T follicular helper cell (primary cell): ENCODE measurements around the gene RLN2.
"Not testable (repeated sequence)": the region's sequence is repeated elsewhere in the genome, so short reads cannot be mapped to it uniquely, and the experiment has no call there.

ENCODE experiments used
- DNase-seq: peaks from one replicate; pipeline ENCODE4 v3.0.0-alpha.2; 2020; ENCODE audit warnings: low read depth
- total RNA-seq, 2 experiments: gene quantifications; one replicate each; lab custom pipeline; 2026; lab: John Stamatoyannopoulos, UW

RLN2 gene, protein sequence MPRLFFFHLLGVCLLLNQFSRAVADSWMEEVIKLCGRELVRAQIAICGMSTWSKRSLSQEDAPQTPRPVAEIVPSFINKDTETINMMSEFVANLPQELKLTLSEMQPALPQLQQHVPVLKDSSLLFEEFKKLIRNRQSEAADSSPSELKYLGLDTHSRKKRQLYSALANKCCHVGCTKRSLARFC
- 0.83 to 2.4 reads per million in 2 experiments for total RNA-seq

DNA sequence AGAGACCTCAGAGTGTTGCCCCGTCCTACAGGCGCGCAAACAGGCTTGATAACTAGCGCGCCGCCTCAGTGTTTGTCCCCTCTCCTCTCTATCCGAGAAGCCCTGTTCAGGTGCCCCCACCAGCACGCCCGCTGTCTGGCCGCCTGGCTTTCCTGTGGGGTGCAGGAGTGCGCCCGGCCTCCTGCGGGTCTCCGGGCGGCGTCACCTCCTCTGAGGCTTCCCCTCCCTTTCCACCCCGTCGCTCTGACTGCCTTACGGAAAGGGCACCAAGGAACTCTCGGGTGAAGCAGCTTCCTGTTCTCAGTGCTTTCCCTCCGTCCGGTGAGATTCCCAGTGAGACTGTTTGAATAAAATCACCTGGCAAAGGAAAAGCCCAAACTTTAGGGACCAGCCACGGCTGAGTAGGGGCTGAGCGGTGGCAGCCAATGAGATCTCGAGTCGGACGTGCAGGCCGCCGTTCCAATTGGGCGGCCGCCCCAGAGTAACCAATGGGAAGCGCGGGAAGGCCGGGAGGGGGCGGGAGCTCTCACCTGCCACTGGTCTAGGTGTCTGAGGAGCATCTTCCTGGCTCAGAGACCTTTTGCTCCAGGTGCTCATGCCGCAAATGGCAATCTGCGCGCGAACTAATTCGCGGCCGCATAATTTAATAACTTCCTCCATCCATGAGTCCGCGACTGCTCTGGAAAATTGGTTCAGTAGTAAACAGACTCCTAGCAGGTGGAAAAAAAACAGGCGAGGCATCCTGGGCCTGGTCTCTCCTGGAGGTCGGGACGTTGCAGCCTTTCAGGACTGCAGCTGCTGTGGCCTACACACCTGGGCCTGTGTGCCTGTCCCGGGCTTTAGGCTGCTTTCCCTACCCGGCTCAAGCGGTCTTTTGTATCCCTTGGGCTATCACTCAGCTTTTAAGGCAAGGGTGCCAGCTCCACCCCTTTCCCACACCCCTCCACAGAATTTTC is at the start of gene RLN2:
Gene RLN2, minus strand, starts transcription at position 877 of the 956 bp plus-strand sequence. Its CDS starts 136 bp downstream, at position 741.
- not testable (repeated sequence) for DNase-seq

DNA sequence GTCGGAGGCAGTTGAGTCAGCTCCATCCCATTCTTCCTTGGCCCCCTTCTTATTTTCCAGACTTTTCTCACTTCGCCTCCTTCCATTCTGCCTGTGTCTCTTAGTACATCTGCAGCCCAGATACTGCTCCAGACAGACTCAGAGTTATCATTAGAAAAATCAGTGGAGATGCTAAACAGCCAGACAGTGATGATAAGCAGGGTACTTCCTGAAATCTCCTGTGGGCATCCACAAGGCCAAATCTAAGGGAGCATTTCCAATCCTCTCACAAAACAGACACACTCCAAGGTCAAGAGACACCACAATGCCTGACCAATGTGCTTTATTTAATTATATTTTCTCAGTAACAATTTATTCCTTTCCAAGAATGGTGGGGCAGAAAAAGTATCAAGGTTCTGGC is 49.7 kb upstream of the RLN2 start:
- DNase-seq, result no peak

DNA sequence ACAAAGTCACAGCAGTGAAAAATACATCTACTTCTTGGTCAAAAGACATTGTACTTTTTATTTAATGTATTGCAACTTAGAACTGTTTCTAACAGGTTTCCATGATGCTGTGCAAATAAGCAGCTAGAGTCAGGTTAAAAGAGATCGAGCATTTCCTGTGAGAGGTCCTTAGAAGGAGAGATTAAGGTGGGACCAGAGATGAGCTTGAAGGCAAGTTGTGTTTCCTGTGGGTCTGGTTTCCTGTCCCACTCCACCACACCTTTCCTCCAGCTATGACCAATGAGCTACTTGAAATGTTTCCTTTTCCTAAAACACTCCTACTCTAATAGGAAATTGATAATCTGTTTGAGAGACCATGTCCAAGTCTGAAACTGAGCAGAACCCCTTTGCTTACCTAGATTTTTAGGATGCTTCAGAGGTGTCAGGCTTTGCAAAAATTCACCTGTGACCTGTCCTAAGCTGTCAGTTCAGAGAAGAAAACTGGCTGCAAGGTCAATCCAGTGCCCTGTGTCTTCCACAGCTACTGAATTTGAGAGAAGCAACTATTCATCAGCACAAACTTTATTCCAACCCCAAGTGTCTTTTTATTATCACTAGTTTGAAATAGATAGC is 48.2 kb upstream of the RLN2 start:
- DNase-seq, result no peak

DNA sequence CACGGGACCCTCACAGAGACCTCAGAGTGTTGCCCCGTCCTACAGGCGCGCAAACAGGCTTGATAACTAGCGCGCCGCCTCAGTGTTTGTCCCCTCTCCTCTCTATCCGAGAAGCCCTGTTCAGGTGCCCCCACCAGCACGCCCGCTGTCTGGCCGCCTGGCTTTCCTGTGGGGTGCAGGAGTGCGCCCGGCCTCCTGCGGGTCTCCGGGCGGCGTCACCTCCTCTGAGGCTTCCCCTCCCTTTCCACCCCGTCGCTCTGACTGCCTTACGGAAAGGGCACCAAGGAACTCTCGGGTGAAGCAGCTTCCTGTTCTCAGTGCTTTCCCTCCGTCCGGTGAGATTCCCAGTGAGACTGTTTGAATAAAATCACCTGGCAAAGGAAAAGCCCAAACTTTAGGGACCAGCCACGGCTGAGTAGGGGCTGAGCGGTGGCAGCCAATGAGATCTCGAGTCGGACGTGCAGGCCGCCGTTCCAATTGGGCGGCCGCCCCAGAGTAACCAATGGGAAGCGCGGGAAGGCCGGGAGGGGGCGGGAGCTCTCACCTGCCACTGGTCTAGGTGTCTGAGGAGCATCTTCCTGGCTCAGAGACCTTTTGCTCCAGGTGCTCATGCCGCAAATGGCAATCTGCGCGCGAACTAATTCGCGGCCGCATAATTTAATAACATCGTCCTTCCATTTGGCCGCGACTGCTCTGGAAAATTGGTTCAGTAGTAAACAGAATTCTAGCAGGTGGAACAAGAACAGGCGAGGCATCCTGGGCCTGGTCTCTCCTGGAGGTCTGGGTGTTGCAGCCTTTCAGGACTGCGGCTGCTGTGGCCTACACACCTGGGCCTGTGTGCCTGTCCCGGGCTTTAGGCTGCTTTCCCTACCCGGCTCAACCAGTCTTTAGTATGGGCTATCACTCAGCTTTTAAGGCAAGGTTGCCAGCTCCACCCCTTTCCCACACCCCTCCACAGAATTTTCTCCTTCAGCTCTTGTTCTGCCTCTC is 34.8 kb upstream of the RLN2 start, which contains the start of gene RLN1:
Gene RLN1, minus strand, starts transcription at position 885 of the 990 bp plus-strand sequence. Its CDS starts 130 bp downstream, at position 755.
- DNase-seq, result not testable (repeated sequence)

DNA sequence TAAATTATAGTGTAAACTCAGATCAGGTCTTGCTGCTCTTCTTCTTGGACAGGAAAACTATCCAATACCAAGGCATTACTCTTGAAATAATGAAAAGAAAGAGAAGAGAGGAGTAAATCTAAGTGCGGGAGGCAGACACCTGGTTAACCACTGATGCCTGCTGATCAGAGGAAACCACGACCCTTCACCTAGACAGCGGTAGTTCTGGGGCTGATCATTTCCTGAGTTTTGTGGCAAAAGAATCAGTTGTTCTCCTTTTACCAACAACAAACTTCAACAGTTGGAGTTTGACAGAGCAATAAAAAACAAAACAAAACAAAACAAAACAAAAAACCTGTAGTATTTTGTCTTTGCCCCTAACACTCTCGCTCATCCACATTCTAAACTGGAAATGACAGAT is 32.2 kb upstream of the RLN2 start:
- DNase-seq, result peak; percentile 16

DNA sequence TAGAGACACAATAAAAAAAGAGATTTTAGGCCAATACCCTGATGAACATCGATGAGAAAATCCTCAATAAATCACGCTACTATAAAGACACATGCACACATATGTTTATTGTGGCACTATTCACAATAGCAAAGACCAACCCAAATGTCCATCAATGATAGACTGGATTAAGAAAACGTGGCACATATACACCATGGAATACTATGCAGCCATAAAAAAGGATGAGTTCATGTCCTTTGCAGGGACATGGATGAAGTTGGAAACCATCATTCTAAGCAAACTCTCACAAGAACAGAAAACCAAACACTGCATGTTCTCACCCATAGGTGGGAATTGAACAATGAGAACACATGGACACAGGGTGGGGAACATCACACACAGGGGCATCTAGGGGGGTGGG is 26.8 kb upstream of the RLN2 start:
- DNase-seq, result not testable (repeated sequence)

DNA sequence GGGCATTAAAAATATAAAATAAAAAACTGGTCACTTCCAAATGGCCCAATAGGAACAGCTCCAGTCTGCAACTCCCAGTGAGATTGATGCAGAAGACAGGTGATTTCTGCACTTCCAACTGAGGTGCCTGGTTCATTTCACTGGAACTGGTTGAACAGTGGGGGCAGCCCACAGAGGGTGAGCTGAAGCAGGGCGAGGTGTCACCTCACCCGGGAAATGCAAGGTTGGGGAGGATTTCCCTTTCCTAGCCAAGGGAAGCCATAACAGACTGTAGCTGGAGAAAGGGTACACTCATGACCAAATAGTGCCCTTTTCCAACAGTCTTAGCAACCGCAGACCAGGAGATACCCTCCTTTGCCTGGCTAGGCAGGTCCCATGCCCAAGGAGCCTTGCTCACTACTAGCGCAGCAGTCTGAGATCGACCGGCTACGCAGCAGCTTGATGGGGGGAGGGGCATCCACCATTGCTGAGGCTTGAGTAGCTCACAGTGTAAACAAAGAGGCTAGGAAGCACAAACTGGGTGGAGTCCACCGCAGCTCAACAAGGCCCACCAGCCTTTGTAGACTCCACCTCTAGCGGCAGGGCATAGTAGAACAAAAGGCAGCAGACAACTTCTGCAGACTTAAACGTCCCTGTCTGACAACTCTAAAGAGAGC is 22.5 kb upstream of the RLN2 start:
- peak; percentile 58 for DNase-seq

DNA sequence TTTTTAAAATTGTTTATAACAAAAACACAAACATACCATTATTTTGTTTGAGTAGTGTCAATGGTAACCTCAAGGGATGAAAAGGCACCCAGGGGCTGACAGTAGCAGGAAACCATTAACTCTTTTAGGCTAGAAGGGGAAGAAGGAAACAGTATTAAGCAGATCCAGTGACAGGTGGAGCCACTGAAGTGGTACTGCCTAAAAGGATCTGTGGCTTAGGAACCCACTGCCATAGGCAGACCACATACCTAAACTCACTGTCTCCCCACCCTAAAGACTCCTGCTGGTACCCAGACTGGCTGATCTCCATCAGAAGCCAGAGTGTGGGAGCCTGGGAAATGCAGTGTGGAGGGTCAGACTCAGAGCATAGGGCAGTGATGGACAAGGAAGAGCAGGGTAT is 21.7 kb upstream of the RLN2 start:
- no peak for DNase-seq

DNA sequence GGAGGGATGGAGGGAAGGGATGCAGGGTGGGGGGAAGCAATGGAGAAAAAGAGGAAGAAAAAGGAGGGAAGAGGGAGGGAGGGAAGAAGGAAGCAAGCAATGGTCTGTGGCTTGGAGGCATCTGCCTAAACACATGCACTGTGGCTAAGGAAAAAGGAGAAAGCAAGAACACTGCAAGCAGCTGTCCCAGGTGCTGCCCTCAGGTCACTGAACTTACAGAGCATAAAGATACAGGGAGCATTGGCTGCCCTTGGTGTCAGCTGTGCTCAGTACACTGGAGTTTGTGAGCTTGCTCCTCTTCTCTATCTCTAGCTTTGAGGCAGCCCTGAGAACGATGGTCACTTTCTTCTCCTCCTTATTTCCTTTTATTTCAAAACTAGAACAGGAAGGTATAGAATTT is 17.1 kb upstream of the RLN2 start:
- DNase-seq, result not testable (repeated sequence)

DNA sequence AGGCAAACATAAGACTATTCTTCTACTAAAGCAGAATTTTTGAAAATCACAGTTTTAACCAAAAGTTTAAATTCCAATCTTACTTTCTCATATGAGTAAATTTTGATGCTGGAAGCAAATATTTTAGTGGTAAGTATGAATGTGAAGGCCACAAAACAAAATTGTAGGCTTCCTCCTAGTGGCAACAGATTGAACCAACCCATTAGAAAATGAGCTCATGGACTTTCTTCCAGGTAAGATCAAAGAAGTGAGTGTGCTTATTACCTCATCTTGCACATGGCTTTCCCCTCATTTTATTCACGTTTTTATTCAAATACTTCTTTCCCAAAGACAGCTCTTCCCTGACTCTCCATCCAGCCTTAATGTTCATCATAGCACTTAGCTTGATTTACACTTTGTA is 16.5 kb upstream of the RLN2 start:
- no peak for DNase-seq

DNA sequence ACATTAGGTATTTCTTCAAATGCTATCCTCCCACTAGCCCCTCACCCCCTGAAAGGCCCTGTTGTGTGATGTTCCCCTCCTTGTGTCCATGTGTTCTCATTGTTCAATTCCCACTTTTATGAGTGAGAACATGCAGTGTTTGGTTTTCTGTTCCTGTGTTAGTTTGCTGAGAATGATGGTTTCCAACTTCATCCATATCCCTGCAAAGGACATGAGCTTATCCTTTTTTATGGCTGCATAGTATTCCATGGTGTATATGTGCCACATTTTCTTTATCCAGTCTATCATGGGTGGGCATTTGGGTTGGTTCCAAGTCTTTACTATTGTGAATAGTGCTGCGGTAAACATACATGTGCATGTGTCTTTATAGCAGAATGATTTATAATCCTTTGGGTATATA is 11.9 kb upstream of the RLN2 start:
- not testable (repeated sequence) for DNase-seq

DNA sequence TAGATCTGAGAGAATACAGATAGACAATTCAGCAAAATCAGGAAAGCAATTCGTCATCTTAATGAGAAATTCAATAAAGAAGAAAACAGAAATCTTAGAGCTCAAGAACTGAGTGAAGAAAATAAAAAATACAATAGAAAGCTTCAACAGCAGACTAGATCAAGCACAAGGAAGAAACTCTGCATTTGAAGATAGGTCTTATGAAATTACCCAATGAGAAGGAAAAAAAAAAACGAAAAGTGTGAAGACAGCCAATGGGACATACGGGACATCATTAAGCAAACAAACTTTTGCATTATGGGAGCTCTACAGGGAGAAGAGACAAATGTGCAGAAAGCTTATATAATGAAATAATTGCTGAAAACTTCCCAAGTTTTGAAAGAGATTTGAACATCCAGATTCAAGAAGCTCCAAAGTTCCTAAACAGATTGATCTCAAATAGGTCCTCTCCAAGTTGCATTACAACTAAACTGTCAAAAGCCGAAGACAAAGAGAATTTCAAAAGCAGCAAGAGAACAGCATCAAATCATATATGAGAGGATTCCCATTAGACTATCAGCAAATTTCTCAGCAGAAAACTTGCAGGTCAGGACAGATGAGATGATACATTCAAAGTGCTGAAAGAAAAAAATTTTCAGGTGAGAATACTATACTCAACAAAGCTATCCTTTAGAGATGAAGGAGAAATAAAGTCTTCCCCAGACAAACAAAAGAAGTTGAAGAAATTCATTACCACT is 10.8 kb upstream of the RLN2 start:
- no peak for DNase-seq

DNA sequence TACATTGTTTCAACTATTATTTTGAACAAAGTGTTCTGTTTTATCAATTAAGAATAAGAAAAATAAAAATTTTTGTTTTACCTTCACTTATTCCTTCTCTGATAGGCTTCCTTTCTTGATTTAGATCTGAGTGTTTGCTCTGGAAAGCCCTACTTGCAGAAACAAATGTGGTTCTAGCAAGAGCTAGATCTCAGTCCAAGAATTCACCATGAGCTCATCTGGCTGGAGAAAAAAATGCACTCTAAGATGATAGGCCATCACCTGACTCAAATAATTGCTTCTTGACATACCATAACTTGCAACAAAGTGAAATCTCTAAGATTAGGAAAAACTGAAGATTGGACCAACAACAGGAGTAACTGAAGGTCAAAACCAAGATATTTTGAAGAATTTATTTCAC is 6.3 kb upstream of the RLN2 start:
- no peak for DNase-seq

DNA sequence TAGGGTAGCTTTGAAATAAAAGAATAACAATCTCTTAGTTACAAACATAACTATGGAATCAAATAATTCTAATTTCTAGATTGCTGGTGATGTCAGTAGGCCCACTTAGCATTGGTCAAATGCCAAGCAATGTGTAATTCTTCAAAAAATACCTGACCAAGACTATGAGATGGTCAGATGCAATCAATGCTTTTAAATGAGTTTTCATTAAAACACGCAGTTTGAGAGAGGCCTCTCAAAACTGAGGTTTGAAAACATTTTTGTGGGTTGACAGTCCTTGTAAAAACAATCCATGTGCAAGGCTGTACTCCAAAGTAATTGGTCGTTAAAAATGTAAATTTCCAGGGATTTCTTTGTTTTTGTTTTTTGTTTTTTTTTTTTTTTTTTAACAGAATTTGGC is 1.2 kb upstream of the RLN2 start:
- no peak for DNase-seq

DNA sequence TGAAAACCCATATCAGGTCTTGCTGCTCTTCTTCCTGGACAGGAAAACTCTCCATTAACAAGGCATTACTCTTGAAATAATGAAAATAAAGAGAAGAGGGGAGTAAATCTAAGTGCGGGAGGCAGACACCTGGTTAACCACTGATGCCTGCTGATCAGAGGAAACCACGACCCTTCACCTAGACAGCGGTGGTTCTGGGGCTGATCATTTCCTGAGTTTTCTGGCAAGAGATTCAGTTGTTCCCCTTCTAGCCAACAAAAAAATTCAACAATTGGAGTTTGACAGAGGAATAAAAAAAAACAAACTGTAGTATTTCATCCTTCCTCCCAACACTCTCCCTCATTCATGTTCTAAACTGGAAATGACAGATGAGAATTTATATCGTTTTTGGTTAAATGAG is 3.0 kb downstream of the RLN2 start:
- peak; percentile 3 for DNase-seq

DNA sequence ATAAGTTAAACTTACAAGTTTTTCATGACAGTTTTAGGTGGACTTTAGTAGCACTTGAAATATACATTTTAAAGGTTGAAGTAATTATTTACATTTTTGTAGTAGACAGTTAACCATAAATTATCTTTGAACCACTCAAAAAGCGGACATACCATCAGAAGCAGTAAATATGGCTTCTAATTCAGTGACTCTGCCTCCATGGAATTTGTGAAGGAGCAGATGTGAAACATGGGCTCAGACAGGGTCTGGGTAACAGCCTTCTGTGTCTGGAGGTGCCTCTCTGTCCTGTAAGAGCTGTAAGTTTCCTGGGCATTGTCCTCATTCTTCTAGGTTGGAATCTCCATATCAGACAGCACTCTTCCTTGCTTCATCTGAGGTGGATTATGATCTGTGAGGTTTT is 12.4 kb downstream of the RLN2 start:
- DNase-seq, result no peak

DNA sequence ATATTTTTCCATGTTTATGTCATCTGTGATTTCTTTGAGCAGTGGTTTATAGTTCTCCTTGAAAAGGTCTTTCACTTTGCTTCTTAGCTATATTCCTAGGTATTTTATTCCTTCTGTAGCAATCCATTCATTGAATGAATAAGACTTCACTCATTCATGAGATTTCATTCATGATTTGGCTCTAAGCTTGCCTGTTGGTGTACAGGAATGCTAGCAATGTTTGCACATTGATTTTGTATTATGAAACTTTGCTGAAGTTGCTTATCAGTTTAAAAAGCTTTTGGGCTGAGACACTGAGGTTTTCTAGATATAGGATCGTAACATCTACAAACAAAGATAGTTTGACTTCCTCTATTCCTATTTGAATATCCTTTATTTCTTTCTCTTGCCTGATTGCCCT is 15.9 kb downstream of the RLN2 start:
- DNase-seq, result no peak

DNA sequence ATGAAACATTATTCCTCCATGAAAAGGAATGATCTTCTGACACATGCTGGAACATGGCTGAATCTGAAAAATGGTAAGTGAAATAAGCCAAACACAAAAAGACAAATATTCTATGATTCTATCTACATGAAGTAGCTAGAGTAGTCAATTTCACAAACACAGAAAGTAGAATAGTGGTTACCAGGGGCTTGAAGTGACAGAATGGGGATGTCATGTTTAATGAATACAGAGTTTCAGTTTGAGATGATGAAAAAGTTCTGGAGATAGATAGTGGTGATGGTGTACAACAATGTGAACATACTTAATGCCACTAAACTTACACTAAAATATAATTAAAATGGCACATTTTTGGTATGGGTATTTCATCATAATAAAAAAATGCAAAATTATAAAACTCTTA is 18.3 kb downstream of the RLN2 start:
- DNase-seq, result no peak

DNA sequence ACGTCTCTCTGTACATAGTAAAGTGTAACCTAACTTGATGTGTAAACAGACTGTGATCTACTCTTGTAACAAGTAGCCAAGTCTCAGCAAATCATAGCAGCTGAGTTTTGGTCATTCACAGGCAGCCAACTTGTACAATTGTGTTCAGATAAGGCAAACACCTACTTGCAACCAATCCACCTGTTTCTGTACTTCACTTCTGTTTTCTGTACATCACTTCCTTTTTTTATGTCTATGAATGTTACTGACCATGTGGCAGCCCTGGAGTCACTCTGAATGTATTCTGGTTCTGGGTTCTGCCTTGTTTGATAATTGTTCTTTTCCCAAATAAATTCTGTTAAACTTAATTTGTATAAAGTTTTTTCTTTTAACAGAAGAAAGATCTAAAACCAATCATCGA is 26.0 kb downstream of the RLN2 start:
- no peak for DNase-seq

DNA sequence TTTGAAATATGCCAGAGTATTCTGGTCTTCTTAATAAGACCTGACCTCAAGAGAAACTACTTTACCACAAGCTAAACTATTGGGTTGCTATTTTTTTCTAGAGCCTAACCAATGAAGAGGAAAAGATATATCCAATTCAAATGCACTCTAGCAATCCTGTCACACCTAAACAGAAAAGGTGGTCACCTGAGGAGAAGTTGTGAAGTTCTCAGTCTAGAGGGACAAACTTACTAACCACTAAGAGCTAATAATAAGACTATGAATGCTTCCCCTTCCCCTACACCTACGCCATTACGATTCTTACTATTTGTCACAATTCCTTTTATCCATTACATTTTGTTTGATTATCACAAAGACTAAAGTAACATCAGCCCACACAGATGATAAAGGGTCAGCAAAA is 29.7 kb downstream of the RLN2 start:
- DNase-seq, result no peak
